HepG2 (cell line): ENCODE data around the gene NKAIN2. TPM values are rescaled to one million over a fixed set of nuclear protein-coding genes. Genes with fewer than 3 reads are reported as not detected.

Experiments
- ATAC-seq: fragments of 200-7000 bp; cut with Tn5 transposase; 3 replicates; pipeline ENCODE4 v1.9.1; 2020; ENCODE audit warnings: mild to moderate bottlenecking, moderate library complexity
- BruUV-seq: library from RNA; stranded (reverse); fragments of 400-500 nt; replicated peaks from 2 replicates; lab custom pipeline; 2021; lab: Mats Ljungman, UMichigan
- CTCF ChIA-PET: fragments of 300-600 bp; formaldehyde crosslinking; extraction: SDS; loops from one replicate; lab custom pipeline; 2021; ENCODE audit warnings: low total read pairs, inconsistent platforms, low intra/inter-chr PET ratio; lab: Yijun Ruan, JAX
- POLR2A ChIA-PET: fragments of 350-600 bp; sonication (Branson Sonifier 250); formaldehyde crosslinking; loops from one replicate; lab custom pipeline; 2020; ENCODE audit warnings: antibody characterized with exemption, inconsistent platforms; lab: Yijun Ruan, JAX
- DNase-seq: peaks from one replicate; pipeline ENCODE4 v3.0.0-alpha.2; 2015; ENCODE audit warnings: low spot score
- FAIRE-seq: peaks from 3 replicates; lab custom pipeline; 2011; peaks lifted over from hg19 to GRCh38; lab: Jason Lieb, UNC
- H2AFZ ChIP-seq: one replicate; pipeline ENCODE4 v1.6.1; 2011; ENCODE audit warnings: low read length, inconsistent platforms
- H3K27ac ChIP-seq: fragments of 300-600 bp; 3 replicates; pipeline ENCODE4 v1.8.0; 2011; ENCODE audit warnings: mixed run types, mild to moderate bottlenecking, mixed read lengths, low read length, inconsistent platforms; ENCODE audit not compliant: insufficient read depth; ENCODE audit errors: extremely low read length
- H3K27me3 ChIP-seq, 2 experiments: fragments of 200-600 bp in 1 of 2; 2 replicates in 1 of 2; 3 replicates in 1 of 2; pipeline versions ENCODE4 v1.6.0 to v1.8.0; 2011; ENCODE audit warnings: low read length in 2 of 2, mild to moderate bottlenecking in 2 of 2, moderate library complexity in 2 of 2, inconsistent platforms in 1 of 2; ENCODE audit not compliant: insufficient read depth in 2 of 2, control insufficient read depth in 1 of 2
- H3K36me3 ChIP-seq, 2 experiments: fragments of 200-600 bp in 1 of 2; replicated peaks in 1 of 2; 2 replicates in 1 of 2; 3 replicates in 1 of 2; pipeline versions ENCODE4 v1.5.1 to v1.8.0; 2011; ENCODE audit warnings: low read length in 2 of 2, inconsistent platforms in 1 of 2; ENCODE audit not compliant: insufficient read depth in 2 of 2, control insufficient read depth in 1 of 2
- H3K4me1 ChIP-seq: 2 replicates; pipeline ENCODE4 v1.5.1; 2012; ENCODE audit warnings: low read length, inconsistent platforms; ENCODE audit not compliant: insufficient read depth
- H3K4me2 ChIP-seq: 2 replicates; pipeline ENCODE4 v1.6.0; 2011; ENCODE audit warnings: low read depth, low read length, inconsistent platforms
- H3K4me3 ChIP-seq, 3 experiments: fragments of 200-600 bp in 1 of 3; sonication (generic), shearing (Covaris generic) in 1 of 3; replicated peaks in 1 of 3; 2 replicates each; pipeline ENCODE4 v1.5.1; 2011 to 2016; ENCODE audit warnings: low read length in 3 of 3, inconsistent platforms in 2 of 3, low read depth in 2 of 3, mild to moderate bottlenecking in 2 of 3, control low read depth in 1 of 3, mixed read lengths in 1 of 3; ENCODE audit not compliant: insufficient read depth in 1 of 3
- H3K79me2 ChIP-seq: one replicate; pipeline ENCODE4 v1.6.1; 2011; ENCODE audit warnings: low read length, inconsistent platforms; ENCODE audit not compliant: insufficient read depth
- H3K9ac ChIP-seq: 2 replicates; pipeline ENCODE4 v1.6.0; 2011; ENCODE audit warnings: mild to moderate bottlenecking, low read depth, low read length, inconsistent platforms; ENCODE audit not compliant: insufficient read depth
- H3K9me3 ChIP-seq: 2 replicates; pipeline ENCODE4 v1.5.1; 2012; ENCODE audit warnings: mild to moderate bottlenecking, low read length
- H4K20me1 ChIP-seq: 2 replicates; pipeline ENCODE4 v1.6.0; 2011; ENCODE audit warnings: inconsistent platforms, mild to moderate bottlenecking, low read length, moderate library complexity; ENCODE audit not compliant: insufficient read depth
- AKAP8 ChIP-seq: sonication (generic); formaldehyde crosslinking; IDR thresholded peaks from 2 replicates; pipeline ENCODE4 v1.5.1; 2020; ENCODE audit warnings: mild to moderate bottlenecking, missing genetic modification reagents
- CAMTA2 ChIP-seq: sonication (generic); formaldehyde crosslinking; IDR thresholded peaks from 2 replicates; pipeline ENCODE4 v1.4.0; 2020; ENCODE audit warnings: mild to moderate bottlenecking, missing genetic modification reagents, borderline replicate concordance
- ISX ChIP-seq: sonication (generic); formaldehyde crosslinking; conservative IDR thresholded peaks from 2 replicates; pipeline ENCODE4 v1.5.0; 2020; ENCODE audit warnings: missing genetic modification reagents
- NFKBIZ ChIP-seq: IDR thresholded peaks from 2 replicates; pipeline ENCODE4 v1.6.1; 2018; ENCODE audit warnings: missing genetic modification reagents, missing compliant biosample characterization
- SOX6 ChIP-seq, 2 experiments: fragments of 450-650 bp in 1 of 2; sonication (generic) in 1 of 2; formaldehyde crosslinking in 1 of 2; IDR thresholded peaks; 2 replicates each; pipeline versions ENCODE4 v1.4.0 to v1.6.1; 2017 to 2020; ENCODE audit warnings: antibody characterized with exemption in 1 of 2, mild to moderate bottlenecking in 1 of 2, missing genetic modification reagents in 1 of 2
- USF2 ChIP-seq, 2 experiments: sonication (generic) in 1 of 2; formaldehyde crosslinking in 1 of 2; IDR thresholded peaks; 2 replicates each; pipeline versions ENCODE4 v1.5.1 to v1.6.1; 2011 to 2020; ENCODE audit warnings: borderline replicate concordance in 1 of 2, low read depth in 1 of 2, low read length in 1 of 2, mild to moderate bottlenecking in 1 of 2, missing genetic modification reagents in 1 of 2, moderate library complexity in 1 of 2
- ZNF124 ChIP-seq: sonication (generic); formaldehyde crosslinking; IDR thresholded peaks from 2 replicates; pipeline ENCODE4 v1.4.0; 2020; ENCODE audit warnings: missing genetic modification reagents
- ZNF382 ChIP-seq: sonication (generic); formaldehyde crosslinking; IDR thresholded peaks from 2 replicates; pipeline ENCODE4 v1.5.0; 2020; ENCODE audit warnings: missing genetic modification reagents, mild to moderate bottlenecking, borderline replicate concordance
- ZNF431 ChIP-seq: sonication (generic); formaldehyde crosslinking; IDR thresholded peaks from 2 replicates; pipeline ENCODE4 v1.9.0; 2022; ENCODE audit warnings: missing genetic modification reagents, low read depth, mild to moderate bottlenecking, borderline replicate concordance
- WGBS: methylation state at CpG from one replicate; pipeline ENCODE4 v1.1.6; 2017; ENCODE audit warnings: low lambda C conversion rate; 5-methylcytosine and 5-hydroxymethylcytosine counted together
- in situ Hi-C: cut with HindIII; loops from 2 replicates; pipeline ENCODE4 v1.10.0; 2017; ENCODE audit warnings: low pct_unique_long_range_greater_than_20kb; ENCODE audit not compliant: extremely low pct_ligation_motif_present
- intact Hi-C: fragments of 100-400 bp; cut with micrococcal nuclease; formaldehyde crosslinking; loops from one replicate; pipeline ENCODE4 v1.10.0; 2022; ENCODE audit not compliant: unreplicated experiment
- polyA plus RNA-seq, 8 experiments: library from polyadenylated mRNA; depleted of rRNA in 3 of 8; stranded (reverse) in 7 of 8; unstranded in 1 of 8; fragments of >200 nt; fragmentation: Illumina TruSeq in 4 of 8; extraction: Trizol in 4 of 8; gene quantifications; 2 replicates each; pipeline versions ENCODE4 v1.2.1 to v1.2.3, GENCODE V29; 2011 to 2016; ENCODE audit warnings: low read depth in 4 of 8, missing spikeins in 1 of 8, mixed read lengths in 1 of 8; ENCODE audit not compliant: insufficient read depth in 1 of 8
- total RNA-seq, 5 experiments: library from RNA; depleted of rRNA; stranded (reverse); fragments of >200 nt; fragmentation: Illumina TruSeq; extraction: Trizol; gene quantifications; 2 replicates each; pipeline ENCODE4 v1.2.3, GENCODE V29; 2016; ENCODE audit warnings: low read depth in 1 of 5

Gene NKAIN2
- total and polyA plus RNA-seq, 2 of the 13 experiments (the other 11 are each of a cell fraction or from before 2014, with no cell fraction given), result not detected

DNA sequence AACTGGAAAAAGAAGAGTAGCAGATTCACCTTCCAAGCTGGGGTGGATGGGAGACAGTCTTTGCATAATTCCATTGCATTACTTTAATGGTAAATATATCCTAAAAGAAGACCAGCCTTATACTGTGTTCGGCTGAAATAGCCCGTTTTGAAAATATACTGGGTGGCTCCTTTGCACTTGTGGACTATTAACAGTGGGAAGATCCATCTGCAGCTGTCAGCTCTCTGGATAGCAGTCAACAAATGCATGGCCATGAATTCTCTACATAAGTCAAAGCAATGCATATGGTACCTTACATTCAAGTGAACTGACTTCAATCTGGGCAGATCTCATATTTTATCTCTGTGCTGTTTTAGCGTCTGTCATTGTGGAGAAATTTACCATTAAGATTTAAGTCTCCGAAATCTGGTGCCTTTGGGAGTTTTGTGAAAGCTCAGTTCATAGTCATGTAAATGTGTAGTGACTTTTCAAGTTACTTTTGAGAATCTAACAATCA, 758.0 kb downstream of the NKAIN2 start:
- TF ChIP-seq ZNF382 (CRISPR knock-in tag), result no peak
- TF ChIP-seq AKAP8 (CRISPR knock-in tag), result no peak
- TF ChIP-seq USF2 (IDR thresholded peaks at IDR 0.05; ENCODE audit: low read depth, low read length), result no peak
- TF ChIP-seq USF2 (CRISPR knock-in tag; IDR thresholded peaks at IDR 0.05; ENCODE audit: borderline replicate concordance), result no peak
- TF ChIP-seq SOX6 (IDR thresholded peaks at IDR 0.05), result no peak
- no peak for TF ChIP-seq SOX6 (CRISPR knock-in tag; IDR thresholded peaks at IDR 0.05)
- no peak for TF ChIP-seq ZNF124
- no peak for TF ChIP-seq ISX
- no peak for TF ChIP-seq ZNF431
- no peak for TF ChIP-seq CAMTA2
- no peak for TF ChIP-seq NFKBIZ (CRISPR knock-in tag)
- H3K27me3 ChIP-seq, result no peaks in the 10 kb centered on the region
- no peak overlapping the region for H3K4me2 ChIP-seq
- H3K4me1 ChIP-seq, result no peaks in the 10 kb centered on the region
- WGBS, result 7% methylated on average over 4 of the region's 4 CpGs
- DNase-seq (no peak), FAIRE-seq (no peak), ATAC-seq (no peak)
- H3K9ac ChIP-seq, result no peak overlapping the region
- intact Hi-C loops, result no loop called here
- BruUV-seq, result no TSS peak
- no peaks in the 10 kb centered on the region for H3K79me2 ChIP-seq
- ChIA-PET CTCF (no interaction called here), POLR2A (no interaction called here)
- no peak overlapping the region for H3K27ac ChIP-seq
- in situ Hi-C loops, result no loop called here
- no peaks in the 10 kb centered on the region for H3K9me3 ChIP-seq
- H3K36me3 ChIP-seq, result no peaks in the 10 kb centered on the region
- H4K20me1 ChIP-seq, result no peaks in the 10 kb centered on the region
- no peak overlapping the region for H3K4me3 ChIP-seq
- no peak overlapping the region for H2AFZ ChIP-seq
